Activated CD8-positive, alpha-beta T cell treated with anti-CD3 and anti-CD28 coated beads, Interleukin-2, amount 10 ng/mL, durations not matched to agents 7 days and 5 days (primary cell): Measurements from ENCODE around the gene MCC. TPM values are rescaled to one million over a fixed set of nuclear protein-coding genes. Genes with fewer than 3 reads are reported as not detected.
A peak's percentile ranks its signal among the peaks of the same experiment; 100 is the strongest.

ENCODE experiments used
- ATAC-seq: fragments of 150-1000 bp; cut with Tn5 transposase; one replicate; pipeline ENCODE4 v1.10.0; 2021; ENCODE audit warnings: moderate library complexity
- CTCF ChIA-PET: fragments of 350-600 bp; sonication (Branson Sonifier 250); formaldehyde crosslinking; loops from one replicate; lab custom pipeline; 2021; ENCODE audit warnings: antibody characterized with exemption; lab: Charles Lee
- POLR2A ChIA-PET: fragments of 350-600 bp; sonication (Branson Sonifier 250); formaldehyde crosslinking; loops from one replicate; lab custom pipeline; 2021; ENCODE audit warnings: antibody characterized with exemption; lab: Charles Lee
- DNase-seq: peaks from one replicate; pipeline ENCODE4 v3.0.0-alpha.2; 2020
- H3K27ac Mint-ChIP-seq: one replicate; pipeline ENCODE4 v1.8.0; 2021; ENCODE audit warnings: mild to moderate bottlenecking, mixed read lengths
- H3K27me3 Mint-ChIP-seq: one replicate; pipeline ENCODE4 v1.8.0; 2021; ENCODE audit warnings: low read depth, mixed read lengths
- H3K36me3 Mint-ChIP-seq: one replicate; pipeline ENCODE4 v1.8.0; 2021; ENCODE audit warnings: low read depth, mixed read lengths
- H3K4me1 Mint-ChIP-seq: one replicate; pipeline ENCODE4 v1.8.0; 2021; ENCODE audit warnings: low read depth, mixed read lengths
- H3K4me3 Mint-ChIP-seq: one replicate; pipeline ENCODE4 v1.8.0; 2021; ENCODE audit warnings: mild to moderate bottlenecking, mixed read lengths
- H3K9me3 Mint-ChIP-seq: one replicate; pipeline ENCODE4 v1.8.0; 2022; ENCODE audit warnings: mixed read lengths; ENCODE audit not compliant: insufficient read depth
- total RNA-seq, 2 experiments: library from RNA; stranded (reverse); gene quantifications; one replicate each; pipeline ENCODE4 v1.2.3, GENCODE V29; 2021

Gene MCC
- total RNA-seq, 2 experiments from 2014 or later = 7.6 to 8.0 TPM

- H3K27me3 Mint-ChIP-seq = no peaks in the 10 kb centered on the region
- H3K36me3 Mint-ChIP-seq = peaks cover 46% of the 10 kb centered on the region
- CTCF ChIA-PET = interaction anchor here (0.6 to 4.5 kb wide), 86 partner anchors 10 to 616 kb away, joined by 3 to 83 read pairs (median 5); partner anchors contain the start of genes DCP2, SRP19 and YTHDC2
- peaks cover 19% of the 10 kb centered on the region for H3K4me1 Mint-ChIP-seq
- H3K4me3 Mint-ChIP-seq = no peak overlapping the region
- no peaks in the 10 kb centered on the region for H3K9me3 Mint-ChIP-seq
- no peak overlapping the region for H3K27ac Mint-ChIP-seq
- DNase-seq (peak; percentile 82), ATAC-seq (peak; percentile 82)
- POLR2A ChIA-PET = interaction anchor here (0.8 to 1.2 kb wide), 2 partner anchors 20 to 334 kb away, joined by 3 to 5 read pairs; partner anchors contain the start of gene DCP2
These were observed 492.3 kb downstream of the MCC start for GRCh38 chr5:112995764-112996618.

- Mint-ChIP-seq H3K27ac (no peak overlapping the region), H3K9me3 (no peaks in the 10 kb centered on the region), H3K4me1 (peaks cover 53% of the 10 kb centered on the region), H3K36me3 (peaks cover 53% of the 10 kb centered on the region), H3K27me3 (no peaks in the 10 kb centered on the region), H3K4me3 (no peak overlapping the region)
- DNase-seq (no peak), ATAC-seq (no peak)
- CTCF ChIA-PET = interaction anchor here (1.4 to 4.8 kb wide), 3 partner anchors 9 to 351 kb away, joined by 4 to 63 read pairs (median 4); no protein-coding TSS in a partner anchor
- POLR2A ChIA-PET = interaction anchor here (0.6 to 1.3 kb wide), 3 partner anchors 10 to 36 kb away, joined by 3 to 7 read pairs (median 4); partner anchors contain the start of gene DCP2
These were observed 502.0 kb downstream of the MCC start for GRCh38 chr5:112986224-112986623.

- ATAC-seq (no peak), DNase-seq (no peak)
- H3K9me3 Mint-ChIP-seq = no peaks in the 10 kb centered on the region
- H3K27me3 Mint-ChIP-seq = no peaks in the 10 kb centered on the region
- peaks cover 59% of the 10 kb centered on the region for H3K4me1 Mint-ChIP-seq
- ChIA-PET CTCF (interaction anchor here (4.8 kb wide), 1 partner anchor 12 kb away, joined by 63 read pairs; no protein-coding TSS in a partner anchor), POLR2A (no interaction called here)
- H3K36me3 Mint-ChIP-seq = peaks cover 49% of the 10 kb centered on the region
- H3K4me3 Mint-ChIP-seq = no peak overlapping the region
- H3K27ac Mint-ChIP-seq = no peak overlapping the region
These were observed 504.9 kb downstream of the MCC start for GRCh38 chr5:112983363-112983762.

GRCh38 chr5:112979723-112980122 lies 508.5 kb downstream of the MCC start:
- DNase-seq (no peak), ATAC-seq (no peak)
- ChIA-PET POLR2A (no interaction called here), CTCF (interaction anchor here (0.6 to 4.0 kb wide), 5 partner anchors 10 to 345 kb away, joined by 3 to 35 read pairs (median 5); partner anchors contain the start of gene REEP5)
- H3K4me1 Mint-ChIP-seq = peaks cover 60% of the 10 kb centered on the region
- H3K27me3 Mint-ChIP-seq = no peaks in the 10 kb centered on the region
- peak overlapping the region; percentile 32 for H3K27ac Mint-ChIP-seq
- H3K9me3 Mint-ChIP-seq = no peaks in the 10 kb centered on the region
- H3K36me3 Mint-ChIP-seq = peaks cover 41% of the 10 kb centered on the region
- peak overlapping the region; percentile 70 for H3K4me3 Mint-ChIP-seq

GRCh38 chr5:112978836-112979235 lies 509.4 kb downstream of the MCC start:
- no peak for DNase-seq
- ChIA-PET POLR2A (interaction anchor here (0.8 kb wide), 1 partner anchor 118 kb away, joined by 3 read pairs; the partner anchor contains the start of gene SRP19), CTCF (interaction anchor here (0.7 to 4.0 kb wide), 6 partner anchors 11 to 355 kb away, joined by 3 to 35 read pairs (median 4); partner anchors contain the start of gene REEP5)
- no peak for ATAC-seq
- Mint-ChIP-seq H3K4me1 (peaks cover 53% of the 10 kb centered on the region), H3K4me3 (peak overlapping the region; percentile 97), H3K36me3 (peaks cover 34% of the 10 kb centered on the region), H3K9me3 (no peaks in the 10 kb centered on the region), H3K27ac (no peak overlapping the region), H3K27me3 (no peaks in the 10 kb centered on the region)

- CTCF ChIA-PET = no interaction called here
- Mint-ChIP-seq H3K4me1 (peaks cover 41% of the 10 kb centered on the region), H3K27me3 (no peaks in the 10 kb centered on the region), H3K36me3 (peaks cover 22% of the 10 kb centered on the region), H3K9me3 (no peaks in the 10 kb centered on the region), H3K4me3 (peak overlapping the region; percentile 97), H3K27ac (peak overlapping the region; percentile 96)
- ATAC-seq = no peak
- no peak for DNase-seq
- POLR2A ChIA-PET = no interaction called here
These were observed 510.8 kb downstream of the MCC start for GRCh38 chr5:112977440-112977861.

GRCh38 chr5:112976432-112977309 lies 511.6 kb downstream of the MCC start, which contains the start of gene DCP2:
TSS of gene DCP2 (plus strand) at chr5:112976798. CDS start at chr5:112976934, 136 bp downstream.
- Mint-ChIP-seq H3K4me1 (peaks cover 36% of the 10 kb centered on the region), H3K4me3 (peak within 1 kb of the TSS; percentile 97), H3K27me3 (no peaks in the 10 kb centered on the region), H3K36me3 (peaks cover 17% of the 10 kb centered on the region), H3K27ac (peak within 1 kb of the TSS; percentile 96), H3K9me3 (no peaks in the 10 kb centered on the region)
- POLR2A ChIA-PET = interaction anchor here (0.5 to 2.2 kb wide), 30 partner anchors 8 to 631 kb away, joined by 3 to 51 read pairs (median 4); partner anchors contain the start of genes APC, REEP5, SRP19 and YTHDC2
- CTCF ChIA-PET = interaction anchor here (0.6 to 4.8 kb wide), 15 partner anchors 8 to 358 kb away, joined by 3 to 47 read pairs (median 4); partner anchors contain the start of genes REEP5 and SRP19
- DNase-seq (peak; percentile 98), ATAC-seq (peak; percentile 98)

GRCh38 chr5:112975721-112976431 lies 512.4 kb downstream of the MCC start:
- H3K27me3 Mint-ChIP-seq = no peaks in the 10 kb centered on the region
- H3K4me1 Mint-ChIP-seq = peaks cover 35% of the 10 kb centered on the region
- ChIA-PET POLR2A (interaction anchor here (0.5 to 2.2 kb wide), 30 partner anchors 8 to 632 kb away, joined by 3 to 51 read pairs (median 4); partner anchors contain the start of genes APC, REEP5, SRP19 and YTHDC2), CTCF (interaction anchor here (0.7 to 4.8 kb wide), 16 partner anchors 7 to 359 kb away, joined by 3 to 47 read pairs (median 4); partner anchors contain the start of genes REEP5 and SRP19)
- ATAC-seq (no peak), DNase-seq (no peak)
- peak overlapping the region; percentile 96 for H3K27ac Mint-ChIP-seq
- H3K36me3 Mint-ChIP-seq = peaks cover 11% of the 10 kb centered on the region
- no peaks in the 10 kb centered on the region for H3K9me3 Mint-ChIP-seq
- H3K4me3 Mint-ChIP-seq = peak overlapping the region; percentile 97

- H3K9me3 Mint-ChIP-seq = no peaks in the 10 kb centered on the region
- H3K27ac Mint-ChIP-seq = no peak overlapping the region
- POLR2A ChIA-PET = interaction anchor here (0.6 to 2.2 kb wide), 2 partner anchors 11 to 15 kb away, joined by 3 to 6 read pairs; no protein-coding TSS in a partner anchor
- H3K36me3 Mint-ChIP-seq = peaks cover 8% of the 10 kb centered on the region
- no peak overlapping the region for H3K4me3 Mint-ChIP-seq
- no peak for DNase-seq
- H3K27me3 Mint-ChIP-seq = no peaks in the 10 kb centered on the region
- CTCF ChIA-PET = interaction anchor here (0.8 to 4.8 kb wide), 7 partner anchors 11 to 283 kb away, joined by 3 to 47 read pairs (median 4); no protein-coding TSS in a partner anchor
- peaks cover 25% of the 10 kb centered on the region for H3K4me1 Mint-ChIP-seq
- ATAC-seq = no peak
These were observed 513.4 kb downstream of the MCC start for GRCh38 chr5:112974901-112975300.

- H3K27ac Mint-ChIP-seq = no peak overlapping the region
- H3K4me1 Mint-ChIP-seq = peaks cover 18% of the 10 kb centered on the region
- POLR2A ChIA-PET = interaction anchor here (0.5 to 0.7 kb wide), 3 partner anchors 87 to 1852 kb away, joined by 3 to 9 read pairs (median 3); no protein-coding TSS in a partner anchor
- H3K9me3 Mint-ChIP-seq = no peaks in the 10 kb centered on the region
- no peaks in the 10 kb centered on the region for H3K27me3 Mint-ChIP-seq
- H3K36me3 Mint-ChIP-seq = peaks cover 6% of the 10 kb centered on the region
- ATAC-seq (no peak), DNase-seq (no peak)
- H3K4me3 Mint-ChIP-seq = no peak overlapping the region
- CTCF ChIA-PET = interaction anchor here (0.8 to 4.8 kb wide), 4 partner anchors 10 to 282 kb away, joined by 3 to 47 read pairs (median 4); no protein-coding TSS in a partner anchor
These were observed 514.3 kb downstream of the MCC start for GRCh38 chr5:112973904-112974303.
